Stimulated activated memory B cell treated with anti-CD40 and anti-IgM and Interleukin-4, amounts not matched to agents 10 μg/mL and 1 μg/mL and 100 μg/mL, for 72 hours (primary cell): Measurements from ENCODE around the gene MACROD2.
A peak's percentile ranks its signal among the peaks of the same experiment; 100 is the strongest.
"Not testable (repeated sequence)": the region's sequence is repeated elsewhere in the genome, so short reads cannot be mapped to it uniquely, and the experiment has no call there.

Source experiments
- ATAC-seq: fragments of 150-1000 bp; cut with Tn5 transposase; 2 replicates; pipeline ENCODE4 v1.10.0; 2021
- H3K27ac Mint-ChIP-seq: one replicate; pipeline ENCODE4 v1.8.0; 2022; ENCODE audit warnings: mild to moderate bottlenecking, mixed read lengths
- H3K27me3 Mint-ChIP-seq: one replicate; pipeline ENCODE4 v1.8.0; 2022; ENCODE audit warnings: mixed read lengths
- H3K36me3 Mint-ChIP-seq: one replicate; pipeline ENCODE4 v1.8.0; 2022; ENCODE audit warnings: mixed read lengths
- H3K4me1 Mint-ChIP-seq: one replicate; pipeline ENCODE4 v1.8.0; 2022; ENCODE audit warnings: mixed read lengths
- H3K4me3 Mint-ChIP-seq: one replicate; pipeline ENCODE4 v1.8.0; 2022; ENCODE audit warnings: mild to moderate bottlenecking, moderate library complexity, mixed read lengths
- H3K9me3 Mint-ChIP-seq: one replicate; pipeline ENCODE4 v1.8.0; 2022; ENCODE audit warnings: mixed read lengths

Gene MACROD2

GRCh38 chr20:15336011-15336410 is 1340.7 kb downstream of the MACROD2 start:
- no peak overlapping the region for H3K4me3 Mint-ChIP-seq
- no peaks in the 10 kb centered on the region for H3K36me3 Mint-ChIP-seq
- H3K9me3 Mint-ChIP-seq, result no peaks in the 10 kb centered on the region
- no peak overlapping the region for H3K27ac Mint-ChIP-seq
- peaks cover 20% of the 10 kb centered on the region for H3K4me1 Mint-ChIP-seq
- ATAC-seq, result no peak
- H3K27me3 Mint-ChIP-seq, result no peaks in the 10 kb centered on the region

DNA sequence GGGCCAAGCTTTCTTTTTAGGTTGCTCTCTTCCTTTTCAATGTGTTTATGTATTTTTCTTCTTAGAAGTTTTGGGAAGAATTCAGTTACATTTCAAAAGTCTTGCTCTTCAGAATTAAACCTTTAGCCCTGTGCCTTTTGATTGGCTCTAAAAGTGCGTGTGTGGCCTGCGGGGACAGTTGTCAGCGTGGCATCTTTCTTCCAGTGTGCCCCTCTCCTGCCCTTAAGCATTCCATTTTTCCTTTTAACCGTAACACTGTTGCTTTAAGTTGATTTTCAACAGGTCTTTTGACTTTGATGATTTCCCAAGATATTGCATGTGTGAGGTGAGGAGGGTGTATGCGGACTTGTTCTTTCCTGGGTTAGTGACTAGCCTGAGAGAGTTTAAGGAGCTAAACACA is 1341.2 kb downstream of the MACROD2 start:
- peaks cover 20% of the 10 kb centered on the region for H3K4me1 Mint-ChIP-seq
- no peaks in the 10 kb centered on the region for H3K36me3 Mint-ChIP-seq
- no peaks in the 10 kb centered on the region for H3K9me3 Mint-ChIP-seq
- no peaks in the 10 kb centered on the region for H3K27me3 Mint-ChIP-seq
- H3K27ac Mint-ChIP-seq, result no peak overlapping the region
- no peak for ATAC-seq
- no peak overlapping the region for H3K4me3 Mint-ChIP-seq

DNA sequence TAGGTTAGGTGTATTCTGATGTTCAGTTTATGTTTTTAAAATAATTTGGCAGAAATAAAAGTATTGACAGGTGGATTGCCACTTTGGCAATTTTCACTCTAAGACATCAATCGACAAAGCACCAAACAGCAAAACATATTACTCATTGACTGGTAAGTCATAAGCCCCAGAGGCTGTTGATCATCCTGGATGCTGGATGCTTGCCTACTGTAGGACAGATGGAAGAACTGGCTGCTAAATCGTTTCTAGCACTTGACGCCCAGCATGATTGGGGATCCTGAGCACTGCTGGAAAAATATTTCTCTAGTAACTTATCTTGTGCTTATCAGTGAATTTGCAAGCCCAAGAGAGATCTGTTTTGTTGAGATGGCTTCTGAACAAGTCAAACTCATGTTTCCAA is 1343.9 kb downstream of the MACROD2 start:
- Mint-ChIP-seq H3K9me3 (no peaks in the 10 kb centered on the region), H3K4me1 (peaks cover 4% of the 10 kb centered on the region), H3K4me3 (no peak overlapping the region), H3K27me3 (no peaks in the 10 kb centered on the region), H3K36me3 (no peaks in the 10 kb centered on the region), H3K27ac (no peak overlapping the region)
- ATAC-seq, result no peak

DNA sequence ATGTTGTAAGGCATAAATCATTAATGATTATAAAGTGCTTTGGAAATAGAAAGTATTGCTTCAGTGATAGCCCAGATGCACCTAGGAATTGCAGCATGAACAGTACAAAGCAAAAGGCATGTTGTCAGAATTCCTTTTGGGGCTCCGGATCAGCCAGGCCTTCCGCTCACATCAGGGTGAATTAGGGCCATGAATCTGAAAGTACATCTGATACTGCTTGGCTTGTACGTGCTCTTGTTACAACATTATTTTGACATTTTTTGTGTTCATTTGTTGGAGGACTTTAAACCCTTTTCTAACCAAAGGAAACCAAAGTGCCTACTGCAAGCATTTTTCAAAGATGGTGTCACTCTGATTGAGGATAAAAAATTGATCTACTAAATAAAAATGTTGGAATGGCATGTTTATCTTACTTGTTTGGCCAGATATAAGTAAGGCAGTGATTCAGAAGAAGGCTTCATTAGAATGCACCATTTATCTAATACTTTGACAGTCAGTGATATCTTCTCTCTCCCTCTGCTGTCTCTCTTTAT is 1347.7 kb downstream of the MACROD2 start:
- Mint-ChIP-seq H3K27me3 (peaks cover 1% of the 10 kb centered on the region), H3K27ac (no peak overlapping the region), H3K36me3 (no peaks in the 10 kb centered on the region), H3K9me3 (no peaks in the 10 kb centered on the region), H3K4me3 (no peak overlapping the region), H3K4me1 (no peaks in the 10 kb centered on the region)
- no peak for ATAC-seq

DNA sequence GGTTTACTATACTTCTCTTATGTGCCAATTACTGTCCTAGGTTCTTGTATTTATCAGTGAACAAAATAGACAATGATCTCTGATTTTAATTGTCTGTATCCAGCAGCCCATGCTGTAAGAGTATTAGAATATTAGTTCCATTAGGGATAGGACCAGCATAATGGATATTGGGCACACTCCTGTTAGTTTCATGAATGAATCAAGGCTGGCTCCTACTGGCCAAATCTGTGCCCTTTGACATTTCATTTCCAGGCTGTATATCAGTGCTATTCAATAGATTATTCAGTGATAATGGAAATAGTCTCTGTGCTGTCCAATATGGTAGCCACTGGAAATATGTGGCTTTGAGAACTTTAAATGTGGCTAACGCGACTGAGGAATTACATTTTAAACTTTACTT is 1350.0 kb downstream of the MACROD2 start:
- peaks cover 3% of the 10 kb centered on the region for H3K9me3 Mint-ChIP-seq
- no peak for ATAC-seq
- H3K36me3 Mint-ChIP-seq, result peaks cover 6% of the 10 kb centered on the region
- H3K27ac Mint-ChIP-seq, result peak overlapping the region; percentile 6
- H3K4me3 Mint-ChIP-seq, result no peak overlapping the region
- H3K4me1 Mint-ChIP-seq, result peaks cover 8% of the 10 kb centered on the region
- H3K27me3 Mint-ChIP-seq, result peaks cover 9% of the 10 kb centered on the region

- Mint-ChIP-seq H3K4me3 (no peak overlapping the region), H3K4me1 (peaks cover 10% of the 10 kb centered on the region), H3K27ac (no peak overlapping the region), H3K27me3 (peaks cover 9% of the 10 kb centered on the region), H3K9me3 (peaks cover 3% of the 10 kb centered on the region), H3K36me3 (peaks cover 6% of the 10 kb centered on the region)
- ATAC-seq, result no peak
Observed at GRCh38 chr20:15346657-15347280, 1351.5 kb downstream of the MACROD2 start.

DNA sequence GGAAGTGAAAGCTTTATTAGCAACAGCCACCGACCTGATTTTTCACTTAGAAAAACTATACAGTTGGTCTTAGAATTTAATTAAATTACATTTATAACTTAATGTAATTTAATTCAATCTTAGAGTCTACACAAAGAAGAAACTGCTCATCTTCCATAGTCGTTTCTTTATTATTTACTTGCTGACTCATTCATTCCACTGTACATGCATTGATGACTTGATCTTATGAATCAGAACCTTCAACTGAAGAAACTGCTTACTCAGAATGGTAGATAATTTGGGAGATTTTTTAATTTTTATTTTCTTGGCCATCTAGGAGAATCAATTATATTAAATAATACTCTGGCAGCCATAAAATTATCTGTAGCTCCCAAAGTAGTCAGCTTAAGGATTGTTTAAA is 1363.7 kb downstream of the MACROD2 start:
- no peaks in the 10 kb centered on the region for H3K4me1 Mint-ChIP-seq

GRCh38 chr20:15362849-15363248 is 1367.5 kb downstream of the MACROD2 start:
- no peak overlapping the region for H3K27ac Mint-ChIP-seq

More for the DNA sequence above, 1363.7 kb downstream of the MACROD2 start:
- Mint-ChIP-seq H3K4me3 (no peak overlapping the region), H3K27ac (no peak overlapping the region), H3K9me3 (no peaks in the 10 kb centered on the region), H3K36me3 (no peaks in the 10 kb centered on the region), H3K27me3 (no peaks in the 10 kb centered on the region)
- no peak for ATAC-seq

GRCh38 chr20:15364781-15365180 is 1369.5 kb downstream of the MACROD2 start:
- Mint-ChIP-seq H3K4me1 (no peaks in the 10 kb centered on the region), H3K4me3 (no peak overlapping the region), H3K36me3 (no peaks in the 10 kb centered on the region), H3K9me3 (no peaks in the 10 kb centered on the region), H3K27ac (no peak overlapping the region), H3K27me3 (no peaks in the 10 kb centered on the region)
- ATAC-seq, result no peak

More at GRCh38 chr20:15362849-15363248, 1367.5 kb downstream of the MACROD2 start:
- ATAC-seq, result no peak
- no peaks in the 10 kb centered on the region for H3K36me3 Mint-ChIP-seq
- H3K4me1 Mint-ChIP-seq, result no peaks in the 10 kb centered on the region
- no peak overlapping the region for H3K4me3 Mint-ChIP-seq
- H3K9me3 Mint-ChIP-seq, result no peaks in the 10 kb centered on the region
- H3K27me3 Mint-ChIP-seq, result no peaks in the 10 kb centered on the region

- Mint-ChIP-seq H3K36me3 (no peaks in the 10 kb centered on the region), H3K9me3 (no peaks in the 10 kb centered on the region), H3K4me3 (no peak overlapping the region), H3K27ac (no peak overlapping the region), H3K4me1 (no peaks in the 10 kb centered on the region), H3K27me3 (no peaks in the 10 kb centered on the region)
- no peak for ATAC-seq
Observed at GRCh38 chr20:15370370-15370769, 1375.1 kb downstream of the MACROD2 start.

GRCh38 chr20:15374682-15375081 is 1379.4 kb downstream of the MACROD2 start:
- no peak for ATAC-seq
- Mint-ChIP-seq H3K9me3 (no peaks in the 10 kb centered on the region), H3K4me3 (no peak overlapping the region), H3K27ac (no peak overlapping the region), H3K4me1 (no peaks in the 10 kb centered on the region), H3K27me3 (no peaks in the 10 kb centered on the region), H3K36me3 (no peaks in the 10 kb centered on the region)

GRCh38 chr20:15375836-15376235 is 1380.5 kb downstream of the MACROD2 start:
- no peaks in the 10 kb centered on the region for H3K9me3 Mint-ChIP-seq
- H3K27me3 Mint-ChIP-seq, result no peaks in the 10 kb centered on the region
- H3K4me1 Mint-ChIP-seq, result no peaks in the 10 kb centered on the region
- no peak overlapping the region for H3K27ac Mint-ChIP-seq
- H3K36me3 Mint-ChIP-seq, result no peaks in the 10 kb centered on the region
- H3K4me3 Mint-ChIP-seq, result no peak overlapping the region
- ATAC-seq, result no peak

DNA sequence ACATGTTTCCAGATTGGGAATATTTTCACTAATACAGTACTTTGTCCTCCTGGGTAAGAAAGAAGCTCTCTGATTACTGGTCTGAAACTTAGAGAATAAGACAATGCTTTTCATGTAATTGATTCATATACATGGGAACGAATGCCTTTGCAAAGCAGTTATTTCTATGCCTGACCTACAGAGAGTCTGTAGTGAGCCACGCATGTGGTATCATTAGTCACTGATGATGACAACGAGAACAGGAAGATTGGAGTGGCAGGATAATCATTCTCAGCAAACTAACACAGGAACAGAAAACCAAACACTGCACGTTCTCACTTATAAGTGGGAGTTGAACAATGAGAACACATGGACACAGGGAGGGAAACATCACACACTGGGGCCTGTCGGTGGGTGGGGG is 1382.3 kb downstream of the MACROD2 start:
- H3K36me3 Mint-ChIP-seq, H3K27ac Mint-ChIP-seq, H3K9me3 Mint-ChIP-seq, ATAC-seq, H3K27me3 Mint-ChIP-seq, H3K4me1 Mint-ChIP-seq, H3K4me3 Mint-ChIP-seq: not testable (repeated sequence)

GRCh38 chr20:15378151-15378550 is 1382.8 kb downstream of the MACROD2 start:
- no peaks in the 10 kb centered on the region for H3K9me3 Mint-ChIP-seq
- no peaks in the 10 kb centered on the region for H3K27me3 Mint-ChIP-seq
- H3K36me3 Mint-ChIP-seq, result no peaks in the 10 kb centered on the region
- H3K4me3 Mint-ChIP-seq, result no peak overlapping the region
- H3K4me1 Mint-ChIP-seq, result no peaks in the 10 kb centered on the region
- no peak overlapping the region for H3K27ac Mint-ChIP-seq
- no peak for ATAC-seq

DNA sequence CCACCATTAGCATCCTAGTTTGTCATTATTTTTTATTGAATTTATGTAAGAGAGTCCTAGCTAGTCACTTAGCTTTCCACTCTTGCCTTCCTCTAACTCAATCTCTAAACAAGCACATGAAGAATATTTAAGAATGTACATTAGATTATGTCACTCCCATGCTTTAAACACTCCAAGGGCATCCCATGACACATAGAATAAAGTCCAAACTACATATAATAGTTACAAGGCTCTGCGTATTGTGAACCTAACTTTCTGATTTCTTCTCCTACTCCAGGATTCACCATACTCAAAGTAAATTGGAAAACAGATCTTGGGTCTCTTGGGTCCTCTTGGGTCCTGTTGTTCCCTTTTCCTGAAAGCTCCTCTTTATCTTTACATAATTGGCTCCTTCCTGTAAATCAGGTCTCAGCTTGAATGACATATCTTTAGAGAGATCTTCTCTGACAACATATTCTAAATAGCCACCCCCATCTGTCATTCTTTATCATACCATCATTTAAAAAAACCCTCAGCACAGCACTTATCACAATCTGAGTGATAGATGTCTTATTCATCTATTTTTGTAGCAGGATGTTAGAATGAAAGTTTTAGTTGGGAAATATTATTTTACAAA is 1384.5 kb downstream of the MACROD2 start:
- no peaks in the 10 kb centered on the region for H3K27me3 Mint-ChIP-seq
- no peaks in the 10 kb centered on the region for H3K36me3 Mint-ChIP-seq
- H3K4me3 Mint-ChIP-seq, result no peak overlapping the region
- H3K4me1 Mint-ChIP-seq, result no peaks in the 10 kb centered on the region
- no peaks in the 10 kb centered on the region for H3K9me3 Mint-ChIP-seq
- ATAC-seq, result no peak
- H3K27ac Mint-ChIP-seq, result no peak overlapping the region

- Mint-ChIP-seq H3K36me3 (no peaks in the 10 kb centered on the region), H3K27me3 (no peaks in the 10 kb centered on the region), H3K4me3 (no peak overlapping the region), H3K9me3 (no peaks in the 10 kb centered on the region), H3K27ac (no peak overlapping the region), H3K4me1 (no peaks in the 10 kb centered on the region)
- ATAC-seq, result no peak
Observed at GRCh38 chr20:15380770-15381169, 1385.5 kb downstream of the MACROD2 start.
